Effector CD4-positive, alpha-beta T cell (primary cell): ENCODE measurements around the gene ERBB4.

Experiments
- DNase-seq: peaks from one replicate; pipeline ENCODE4 v3.0.0-alpha.2; 2020

Gene ERBB4

DNA sequence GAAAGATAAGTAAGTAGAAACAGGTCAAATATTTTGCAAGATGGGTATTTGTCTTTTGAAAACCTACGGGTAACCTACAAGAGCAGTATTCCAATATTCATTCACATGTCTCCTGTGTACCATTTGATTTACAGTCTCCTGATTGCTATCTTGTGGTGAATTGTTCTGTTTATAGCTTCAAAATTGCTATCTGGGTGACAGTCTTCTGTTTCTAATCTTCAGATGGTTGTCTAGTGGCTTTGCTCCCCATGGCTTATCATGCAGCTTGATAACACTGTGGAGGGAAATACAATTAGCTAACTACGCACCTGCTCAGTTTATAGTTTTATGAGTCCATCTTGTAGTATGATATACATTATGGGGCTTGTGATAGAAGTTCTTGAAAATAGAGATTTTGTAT is 1165.4 kb downstream of the ERBB4 start:
- DNase-seq = no peak

DNA sequence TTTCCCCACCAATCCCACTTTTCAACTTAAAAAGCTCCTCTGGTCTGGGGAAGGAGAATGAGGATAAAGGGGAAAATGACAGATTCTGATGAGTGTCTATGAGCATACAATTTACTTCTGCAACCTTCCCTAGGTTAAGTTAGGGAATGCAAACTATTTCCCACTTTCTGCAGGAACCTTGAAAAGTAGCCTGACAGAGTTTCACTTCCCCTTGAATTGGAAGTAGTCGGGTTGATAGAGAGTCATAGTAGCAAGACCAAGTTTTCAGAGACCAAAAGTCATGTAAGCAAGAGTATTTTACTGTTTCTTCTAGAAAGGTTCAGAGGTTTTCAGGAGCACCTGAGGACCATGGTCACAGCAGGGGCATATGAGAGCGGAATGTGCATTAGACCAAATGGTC is 1167.1 kb downstream of the ERBB4 start:
- no peak for DNase-seq

DNA sequence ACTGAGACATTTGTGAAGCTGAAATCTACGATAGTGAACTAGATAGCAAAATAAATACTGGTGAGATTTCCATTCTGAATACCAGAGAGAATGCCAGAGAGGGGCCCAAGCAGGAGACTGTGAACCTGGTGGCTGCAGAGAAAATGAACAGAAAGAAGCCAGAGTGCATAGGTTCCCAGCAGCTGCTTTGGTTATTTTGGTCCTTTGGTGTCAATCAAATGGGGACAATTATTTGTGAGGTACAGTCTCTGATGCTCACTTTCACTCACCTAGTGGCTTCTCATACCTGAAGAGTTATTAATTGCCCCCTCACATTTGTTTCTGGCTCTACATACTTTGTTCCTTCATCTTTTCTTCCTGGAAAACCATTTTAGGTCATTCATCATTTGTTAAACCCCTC is 1170.1 kb downstream of the ERBB4 start:
- no peak for DNase-seq

DNA sequence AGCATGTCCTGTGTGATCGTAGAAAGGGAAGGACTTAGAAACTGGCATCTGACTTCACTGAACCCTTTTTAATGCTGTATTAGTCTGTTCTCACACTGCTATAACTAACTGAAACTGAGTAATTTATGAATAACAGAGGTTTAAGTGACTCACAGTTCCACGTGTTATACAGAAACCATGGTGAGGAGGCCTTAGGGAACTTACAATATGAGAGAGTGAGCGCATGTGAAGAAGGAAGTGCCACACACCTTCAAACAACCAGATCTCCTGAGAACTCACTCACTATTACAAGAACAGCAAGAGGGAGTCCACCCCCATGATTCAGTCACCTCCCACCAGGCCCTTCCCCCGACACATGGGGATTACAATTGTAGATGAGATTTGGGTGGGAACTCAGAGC is 1170.9 kb downstream of the ERBB4 start:
- DNase-seq = no peak

DNA sequence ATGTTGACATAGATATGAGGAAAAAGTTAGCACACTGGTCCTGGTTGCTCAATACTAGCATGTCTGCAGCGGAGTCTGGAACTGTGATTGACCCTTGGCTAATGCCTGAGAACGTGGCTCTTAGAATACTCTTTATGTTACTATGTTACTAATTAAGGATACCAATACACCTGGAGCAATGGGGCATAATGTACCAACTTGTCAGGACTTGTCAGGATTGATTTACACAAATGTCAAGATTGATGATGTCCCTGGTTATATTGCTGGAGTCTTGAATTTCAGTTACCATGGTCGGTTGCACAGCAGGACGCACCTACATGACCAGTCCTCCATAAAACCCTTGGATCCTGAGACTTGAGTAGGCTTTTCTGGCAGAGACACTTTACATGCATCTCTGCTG is 1171.3 kb downstream of the ERBB4 start:
- no peak for DNase-seq

DNA sequence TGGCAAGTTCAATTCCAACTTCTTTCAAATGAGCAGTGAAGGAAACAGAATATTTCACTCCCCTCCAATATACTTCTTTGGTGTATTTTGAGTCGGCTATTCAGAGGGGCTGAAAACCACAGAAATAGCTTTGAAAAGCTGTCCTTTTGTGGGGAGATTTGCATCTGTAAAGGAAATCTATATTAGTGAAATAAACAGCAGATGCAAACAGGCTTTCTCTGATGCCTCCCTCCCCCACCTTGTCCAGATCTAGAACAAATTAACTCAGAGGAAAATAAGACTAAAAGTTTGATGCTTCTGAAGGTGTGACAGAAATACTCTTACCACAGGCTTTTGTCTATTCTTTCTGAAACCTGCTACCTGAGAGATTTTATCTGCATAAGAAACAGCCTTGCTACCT is 1173.7 kb downstream of the ERBB4 start:
- DNase-seq = no peak

DNA sequence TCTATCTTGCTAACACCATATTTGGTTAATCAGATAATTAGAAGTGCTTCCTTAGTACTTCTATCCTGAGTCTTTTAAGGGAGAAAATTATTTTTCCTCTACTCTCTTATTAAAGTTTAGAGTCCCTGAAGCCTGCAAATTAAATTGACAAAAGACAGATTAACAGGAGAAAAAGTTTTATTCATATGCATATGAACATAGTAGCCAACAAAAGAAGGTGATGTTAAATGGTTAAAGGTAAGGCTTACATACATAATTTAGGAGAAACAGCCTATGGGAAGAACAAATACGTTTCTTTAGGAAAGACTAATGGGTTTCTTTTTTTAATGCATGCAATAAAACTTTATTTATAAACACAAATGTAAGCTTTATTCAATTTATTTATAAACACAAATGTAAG is 1177.2 kb downstream of the ERBB4 start:
- no peak for DNase-seq

DNA sequence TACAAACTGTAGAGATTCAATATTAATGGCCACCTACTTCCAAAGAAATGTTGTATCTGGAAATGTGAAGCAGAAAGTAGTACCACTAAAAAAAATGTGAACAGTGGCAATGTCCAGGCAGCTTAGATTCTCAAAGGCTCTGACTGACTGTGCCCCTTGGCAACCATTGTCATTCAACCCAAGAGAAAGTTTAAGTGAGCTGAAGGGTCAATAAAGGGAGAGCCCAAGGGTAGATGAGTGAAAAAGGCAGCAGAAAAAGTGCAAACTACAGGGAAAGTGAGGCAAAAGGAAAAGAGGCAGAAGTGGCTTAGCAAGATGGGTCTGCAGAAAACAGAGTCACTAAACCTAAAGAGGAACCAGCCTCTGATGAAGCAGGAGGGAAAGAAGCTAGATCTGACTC is 1179.3 kb downstream of the ERBB4 start:
- no peak for DNase-seq

DNA sequence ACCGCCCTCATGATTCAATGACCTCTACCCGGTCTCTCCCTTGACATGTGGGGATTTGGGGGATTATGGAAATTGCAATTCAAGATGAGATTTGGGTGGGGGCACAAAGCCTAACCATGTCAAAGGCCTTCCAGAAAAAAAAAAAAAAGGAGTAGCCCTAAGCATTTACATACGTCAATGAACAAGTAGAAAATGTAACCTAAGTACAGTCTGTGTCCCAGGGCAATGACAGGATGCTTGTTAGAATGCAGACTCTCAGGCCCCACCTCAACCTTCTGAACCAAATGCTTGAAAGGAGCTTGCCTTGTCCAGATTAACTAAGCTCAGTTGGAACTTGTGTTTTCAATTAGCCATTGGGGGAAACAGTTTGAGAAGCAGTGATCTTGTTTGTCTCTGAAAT is 1180.1 kb downstream of the ERBB4 start:
- DNase-seq = no peak

DNA sequence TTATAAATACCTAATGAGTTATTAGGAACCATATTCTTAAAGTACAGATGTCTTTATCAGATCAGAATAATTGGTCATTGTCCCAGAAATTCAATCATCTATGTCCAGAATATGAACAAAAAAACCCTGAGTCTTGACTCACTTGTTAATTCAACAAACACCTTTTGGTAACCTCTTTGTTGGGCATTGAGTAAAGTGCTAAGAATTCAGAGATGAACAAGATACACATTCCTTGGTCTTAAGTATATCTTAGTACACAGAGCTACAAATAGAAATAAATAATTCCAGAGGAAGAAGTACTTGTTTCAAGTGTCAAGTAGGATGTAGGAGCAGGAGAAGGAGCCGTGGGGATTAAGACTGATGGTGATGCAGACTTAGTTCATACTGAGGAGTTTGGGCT is 1184.1 kb downstream of the ERBB4 start:
- no peak for DNase-seq

DNA sequence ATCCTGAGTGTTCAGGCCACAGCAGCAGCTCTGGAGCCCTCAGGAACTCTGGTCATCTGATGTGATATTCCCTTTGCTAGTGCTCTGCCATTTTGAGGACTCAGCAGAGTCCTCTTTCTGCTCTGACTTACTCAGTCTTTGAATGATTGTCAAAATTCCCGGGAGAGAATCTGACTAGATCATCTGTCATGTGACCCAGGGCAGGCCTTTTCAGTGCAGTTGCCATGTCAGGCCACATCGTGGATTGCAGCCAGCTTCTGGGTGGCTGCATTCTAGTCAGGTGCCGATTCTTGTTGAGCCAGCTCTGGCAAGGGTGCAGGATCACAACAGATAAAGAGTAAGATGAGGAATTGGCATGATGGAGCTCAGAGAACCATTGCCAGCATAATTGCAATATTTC is 1186.6 kb downstream of the ERBB4 start:
- DNase-seq = no peak

DNA sequence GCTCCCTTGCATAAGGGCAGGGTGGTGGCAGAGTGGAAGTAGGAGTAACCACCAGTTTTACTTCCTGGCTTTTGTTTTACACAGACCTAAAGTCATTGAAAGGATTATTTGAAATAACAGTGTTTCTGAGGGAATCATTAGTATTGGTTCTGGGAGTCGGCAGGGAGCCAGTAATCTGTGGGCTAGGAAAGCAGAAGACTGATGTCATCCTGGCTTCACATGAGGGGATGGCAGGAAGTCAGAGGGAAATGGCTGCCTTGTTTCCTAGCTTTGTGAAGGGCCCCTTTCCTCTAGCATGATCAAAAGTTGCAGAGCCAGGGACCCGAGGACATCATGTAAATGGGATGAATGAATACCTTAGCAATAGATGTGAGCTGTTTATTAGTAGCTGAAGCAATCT is 1189.6 kb downstream of the ERBB4 start:
- no peak for DNase-seq

DNA sequence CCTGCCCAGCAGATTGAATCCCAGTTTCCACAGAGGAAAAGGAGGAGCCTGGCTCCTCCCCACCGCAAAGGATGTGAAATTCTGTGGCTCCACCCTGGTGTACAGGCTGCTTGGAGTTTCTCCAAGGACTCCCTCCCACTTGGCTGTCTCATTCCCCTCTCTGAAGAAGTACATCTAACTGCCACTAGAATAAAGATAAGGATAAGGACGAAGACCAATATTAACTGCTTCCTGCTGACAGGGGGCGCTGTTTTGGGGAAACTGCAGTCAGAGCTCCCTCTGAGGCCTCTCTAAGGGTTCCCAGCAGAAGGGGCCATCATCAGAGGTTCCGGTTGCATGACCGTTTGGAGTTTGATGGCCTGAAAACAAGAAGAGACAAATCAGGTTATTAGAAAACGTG is 1191.3 kb downstream of the ERBB4 start:
- DNase-seq = no peak

DNA sequence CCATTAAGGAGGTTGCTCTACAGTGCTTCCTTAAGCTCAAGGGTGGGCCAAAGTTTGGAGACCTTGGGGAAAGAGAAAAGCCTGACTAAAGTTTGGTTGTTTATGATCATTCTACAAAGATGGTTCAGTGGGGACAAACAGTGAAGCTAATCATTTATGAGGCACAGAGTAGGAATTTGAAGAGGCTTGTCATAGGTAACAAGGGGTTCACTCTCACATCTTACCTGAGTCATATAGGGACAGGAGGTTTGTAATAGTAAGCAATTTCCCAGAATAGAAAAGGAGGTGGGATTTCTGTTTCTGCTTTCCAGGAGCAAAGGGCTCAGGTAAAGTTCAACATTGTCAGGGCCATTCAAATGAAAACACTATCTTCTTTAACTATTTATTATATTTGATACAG is 1194.3 kb downstream of the ERBB4 start:
- DNase-seq = no peak

DNA sequence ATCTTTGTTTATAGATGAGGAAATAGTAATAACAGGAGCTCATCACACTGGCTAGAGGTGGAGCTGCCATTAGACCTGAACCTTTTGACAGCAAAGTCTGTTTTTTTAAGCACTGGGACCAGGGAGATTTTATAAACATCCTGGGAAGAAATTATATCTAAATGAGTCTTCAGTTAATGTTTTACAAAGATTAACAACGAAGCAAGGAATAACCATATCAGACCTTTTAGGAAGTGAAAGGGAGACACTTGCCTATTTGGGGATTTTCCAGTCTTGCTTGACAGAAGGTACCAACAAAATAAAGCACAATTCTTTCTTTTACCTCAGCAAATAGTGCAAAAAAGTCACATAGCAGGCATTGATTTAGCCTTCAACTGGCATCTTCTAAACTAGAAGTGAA is 1205.2 kb downstream of the ERBB4 start:
- DNase-seq = no peak

DNA sequence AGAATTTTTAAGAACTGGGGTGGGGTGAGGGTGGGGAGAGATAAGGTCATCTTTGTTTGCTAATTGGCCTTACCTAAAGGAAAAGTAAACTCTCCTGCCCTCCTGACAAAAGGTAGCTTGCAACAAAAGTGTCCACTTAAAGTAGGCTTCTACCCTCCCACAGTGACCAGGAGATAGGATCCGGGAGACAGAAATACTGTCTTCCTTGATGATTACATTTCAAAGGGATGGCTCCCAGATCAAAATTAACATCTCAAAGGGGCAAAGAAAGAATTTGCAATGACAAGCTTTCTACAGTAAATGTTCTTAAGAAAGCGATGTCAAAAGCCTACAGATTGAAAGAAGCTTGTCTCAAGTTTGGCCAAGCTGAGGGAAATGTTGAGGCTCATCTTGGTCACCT is 1206.9 kb downstream of the ERBB4 start:
- DNase-seq = no peak

DNA sequence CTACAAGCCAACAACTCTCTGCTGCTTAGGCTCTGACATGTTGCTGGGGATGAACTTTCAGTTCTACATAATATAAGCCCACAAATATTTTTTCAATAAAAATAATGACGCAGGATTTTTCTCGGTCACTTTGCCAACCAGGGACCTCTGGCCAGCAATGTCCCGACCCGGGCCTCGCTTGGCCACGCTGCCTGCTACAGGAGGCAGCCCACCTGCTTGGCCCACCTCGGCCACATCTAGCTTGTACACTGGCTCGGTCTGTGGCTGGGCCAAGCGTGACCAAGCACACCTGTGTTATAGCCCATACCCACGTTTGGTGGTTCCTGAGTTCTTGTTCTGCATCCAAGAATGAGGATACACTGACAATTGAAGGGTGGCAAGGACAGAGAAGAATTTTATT is 1208.7 kb downstream of the ERBB4 start:
- DNase-seq = no peak

DNA sequence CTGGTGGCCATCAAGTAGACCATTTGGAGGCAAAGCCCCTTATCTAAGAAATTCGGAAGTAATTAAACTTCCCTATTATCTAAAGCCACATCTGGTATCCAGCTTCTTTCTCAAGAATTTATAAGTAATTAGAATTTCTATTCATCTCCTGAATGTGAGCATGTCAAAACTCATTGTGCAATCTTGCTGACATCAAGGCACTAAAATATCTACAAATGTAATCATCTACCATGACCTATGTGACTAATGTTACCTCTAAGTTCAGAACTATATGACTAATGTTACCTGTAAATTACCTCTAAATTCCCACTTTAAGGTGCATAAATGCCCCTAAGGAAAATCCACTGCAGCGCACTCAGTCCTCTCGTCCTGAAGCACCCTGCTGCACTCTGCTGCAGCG is 1209.2 kb downstream of the ERBB4 start:
- no peak for DNase-seq

DNA sequence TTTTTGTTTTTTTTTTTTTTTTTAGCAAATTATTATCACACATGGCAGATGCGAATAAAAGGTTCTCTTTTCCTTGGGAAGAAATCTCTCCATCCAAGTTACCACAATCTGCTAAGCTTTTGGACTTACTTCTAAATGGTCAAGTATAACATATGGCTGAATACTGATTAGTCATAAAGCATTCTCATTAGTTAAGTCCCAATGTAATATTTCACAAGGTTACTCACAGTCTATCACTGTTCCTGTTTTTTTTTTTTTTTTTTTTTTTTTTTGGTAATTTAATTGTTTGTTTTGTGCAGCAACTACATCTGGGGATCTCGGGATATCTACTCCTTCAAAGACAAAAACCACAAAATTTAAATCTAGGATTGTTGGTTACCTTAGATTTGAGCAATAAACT is 1210.5 kb downstream of the ERBB4 start:
- DNase-seq = no peak
